H1 (cell line): ENCODE results near the gene ITGAE. TPM values are rescaled to one million over a fixed set of nuclear protein-coding genes. Genes with fewer than 3 reads are reported as not detected.

Source experiments
- TEAD4 ChIP-seq: IDR thresholded peaks from 2 replicates; pipeline ENCODE4 v1.6.1; 2012; ENCODE audit warnings: low read depth, low read length, inconsistent platforms, mixed read lengths
- polyA plus RNA-seq, 7 experiments: library from polyadenylated mRNA; depleted of rRNA in 3 of 7; stranded (reverse) in 5 of 7; unstranded in 2 of 7; fragments of >200 nt in 5 of 7; fragments of 200-250 nt in 2 of 7; gene quantifications; 1 replicate in 5 of 7; 2 replicates in 1 of 7; 4 replicates in 1 of 7; pipeline versions ENCODE4 v1.2.1 to v1.2.3, GENCODE V29; 2011 to 2013; ENCODE audit warnings: missing spikeins in 2 of 7, mixed read lengths in 2 of 7
- total RNA-seq: library from RNA; stranded (reverse); fragmentation: NEBNext Ultra II Directional; extraction: Animal tissue kit (Norgen Biotek cat#: 25700); gene quantifications from 2 replicates; pipeline ENCODE4 v1.2.1, GENCODE V29; 2021
- TF ChIP-seq, protein P1 (sequence below): fragments of 300-600 bp; sonication (generic); IDR thresholded peaks from 2 replicates; pipeline ENCODE4 v1.7.1; 2012; ENCODE audit warnings: low read length, moderate library complexity, mild to moderate bottlenecking, inconsistent platforms; ENCODE audit not compliant: insufficient replicate concordance

The ITGAE gene
- total and polyA plus RNA-seq, 2 of the 8 experiments (the other 6 are each of a cell fraction or from before 2014, with no cell fraction given), result 23.2 to 43.1 TPM

DNA sequence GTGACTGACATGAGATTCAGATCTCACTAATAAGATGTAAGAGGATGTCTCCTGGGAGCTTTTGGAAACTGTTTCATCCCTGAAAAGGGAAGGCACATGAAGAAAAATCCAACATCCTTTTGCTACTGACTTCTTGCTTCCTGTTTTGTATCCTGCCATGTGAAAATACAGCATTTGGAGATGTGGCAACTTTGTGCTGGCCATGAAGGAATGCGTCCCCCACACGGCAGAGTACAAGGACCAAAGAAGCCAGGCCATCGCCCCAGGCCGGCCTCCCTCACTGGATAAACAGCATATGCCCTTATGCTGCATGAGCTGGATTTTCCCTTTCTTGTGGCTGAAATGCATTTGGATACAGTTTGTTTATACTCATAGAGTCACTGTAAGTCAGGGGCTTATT is 82.8 kb downstream of the ITGAE start (continued):
- TF ChIP-seq, protein P1, sequence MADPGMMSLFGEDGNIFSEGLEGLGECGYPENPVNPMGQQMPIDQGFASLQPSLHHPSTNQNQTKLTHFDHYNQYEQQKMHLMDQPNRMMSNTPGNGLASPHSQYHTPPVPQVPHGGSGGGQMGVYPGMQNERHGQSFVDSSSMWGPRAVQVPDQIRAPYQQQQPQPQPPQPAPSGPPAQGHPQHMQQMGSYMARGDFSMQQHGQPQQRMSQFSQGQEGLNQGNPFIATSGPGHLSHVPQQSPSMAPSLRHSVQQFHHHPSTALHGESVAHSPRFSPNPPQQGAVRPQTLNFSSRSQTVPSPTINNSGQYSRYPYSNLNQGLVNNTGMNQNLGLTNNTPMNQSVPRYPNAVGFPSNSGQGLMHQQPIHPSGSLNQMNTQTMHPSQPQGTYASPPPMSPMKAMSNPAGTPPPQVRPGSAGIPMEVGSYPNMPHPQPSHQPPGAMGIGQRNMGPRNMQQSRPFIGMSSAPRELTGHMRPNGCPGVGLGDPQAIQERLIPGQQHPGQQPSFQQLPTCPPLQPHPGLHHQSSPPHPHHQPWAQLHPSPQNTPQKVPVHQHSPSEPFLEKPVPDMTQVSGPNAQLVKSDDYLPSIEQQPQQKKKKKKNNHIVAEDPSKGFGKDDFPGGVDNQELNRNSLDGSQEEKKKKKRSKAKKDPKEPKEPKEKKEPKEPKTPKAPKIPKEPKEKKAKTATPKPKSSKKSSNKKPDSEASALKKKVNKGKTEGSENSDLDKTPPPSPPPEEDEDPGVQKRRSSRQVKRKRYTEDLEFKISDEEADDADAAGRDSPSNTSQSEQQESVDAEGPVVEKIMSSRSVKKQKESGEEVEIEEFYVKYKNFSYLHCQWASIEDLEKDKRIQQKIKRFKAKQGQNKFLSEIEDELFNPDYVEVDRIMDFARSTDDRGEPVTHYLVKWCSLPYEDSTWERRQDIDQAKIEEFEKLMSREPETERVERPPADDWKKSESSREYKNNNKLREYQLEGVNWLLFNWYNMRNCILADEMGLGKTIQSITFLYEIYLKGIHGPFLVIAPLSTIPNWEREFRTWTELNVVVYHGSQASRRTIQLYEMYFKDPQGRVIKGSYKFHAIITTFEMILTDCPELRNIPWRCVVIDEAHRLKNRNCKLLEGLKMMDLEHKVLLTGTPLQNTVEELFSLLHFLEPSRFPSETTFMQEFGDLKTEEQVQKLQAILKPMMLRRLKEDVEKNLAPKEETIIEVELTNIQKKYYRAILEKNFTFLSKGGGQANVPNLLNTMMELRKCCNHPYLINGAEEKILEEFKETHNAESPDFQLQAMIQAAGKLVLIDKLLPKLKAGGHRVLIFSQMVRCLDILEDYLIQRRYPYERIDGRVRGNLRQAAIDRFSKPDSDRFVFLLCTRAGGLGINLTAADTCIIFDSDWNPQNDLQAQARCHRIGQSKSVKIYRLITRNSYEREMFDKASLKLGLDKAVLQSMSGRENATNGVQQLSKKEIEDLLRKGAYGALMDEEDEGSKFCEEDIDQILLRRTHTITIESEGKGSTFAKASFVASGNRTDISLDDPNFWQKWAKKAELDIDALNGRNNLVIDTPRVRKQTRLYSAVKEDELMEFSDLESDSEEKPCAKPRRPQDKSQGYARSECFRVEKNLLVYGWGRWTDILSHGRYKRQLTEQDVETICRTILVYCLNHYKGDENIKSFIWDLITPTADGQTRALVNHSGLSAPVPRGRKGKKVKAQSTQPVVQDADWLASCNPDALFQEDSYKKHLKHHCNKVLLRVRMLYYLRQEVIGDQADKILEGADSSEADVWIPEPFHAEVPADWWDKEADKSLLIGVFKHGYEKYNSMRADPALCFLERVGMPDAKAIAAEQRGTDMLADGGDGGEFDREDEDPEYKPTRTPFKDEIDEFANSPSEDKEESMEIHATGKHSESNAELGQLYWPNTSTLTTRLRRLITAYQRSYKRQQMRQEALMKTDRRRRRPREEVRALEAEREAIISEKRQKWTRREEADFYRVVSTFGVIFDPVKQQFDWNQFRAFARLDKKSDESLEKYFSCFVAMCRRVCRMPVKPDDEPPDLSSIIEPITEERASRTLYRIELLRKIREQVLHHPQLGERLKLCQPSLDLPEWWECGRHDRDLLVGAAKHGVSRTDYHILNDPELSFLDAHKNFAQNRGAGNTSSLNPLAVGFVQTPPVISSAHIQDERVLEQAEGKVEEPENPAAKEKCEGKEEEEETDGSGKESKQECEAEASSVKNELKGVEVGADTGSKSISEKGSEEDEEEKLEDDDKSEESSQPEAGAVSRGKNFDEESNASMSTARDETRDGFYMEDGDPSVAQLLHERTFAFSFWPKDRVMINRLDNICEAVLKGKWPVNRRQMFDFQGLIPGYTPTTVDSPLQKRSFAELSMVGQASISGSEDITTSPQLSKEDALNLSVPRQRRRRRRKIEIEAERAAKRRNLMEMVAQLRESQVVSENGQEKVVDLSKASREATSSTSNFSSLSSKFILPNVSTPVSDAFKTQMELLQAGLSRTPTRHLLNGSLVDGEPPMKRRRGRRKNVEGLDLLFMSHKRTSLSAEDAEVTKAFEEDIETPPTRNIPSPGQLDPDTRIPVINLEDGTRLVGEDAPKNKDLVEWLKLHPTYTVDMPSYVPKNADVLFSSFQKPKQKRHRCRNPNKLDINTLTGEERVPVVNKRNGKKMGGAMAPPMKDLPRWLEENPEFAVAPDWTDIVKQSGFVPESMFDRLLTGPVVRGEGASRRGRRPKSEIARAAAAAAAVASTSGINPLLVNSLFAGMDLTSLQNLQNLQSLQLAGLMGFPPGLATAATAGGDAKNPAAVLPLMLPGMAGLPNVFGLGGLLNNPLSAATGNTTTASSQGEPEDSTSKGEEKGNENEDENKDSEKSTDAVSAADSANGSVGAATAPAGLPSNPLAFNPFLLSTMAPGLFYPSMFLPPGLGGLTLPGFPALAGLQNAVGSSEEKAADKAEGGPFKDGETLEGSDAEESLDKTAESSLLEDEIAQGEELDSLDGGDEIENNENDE, result no peak
- no peak for TF ChIP-seq TEAD4
